Ishikawa (cell line): ENCODE data around the gene GASK1A.

Source experiments
- EGR1 ChIP-seq: IDR thresholded peaks from 2 replicates; pipeline ENCODE4 v1.6.1; 2012
- EP300 ChIP-seq: IDR thresholded peaks from 2 replicates; pipeline ENCODE4 v1.6.1; 2012; ENCODE audit warnings: borderline replicate concordance
- FOXM1 ChIP-seq: IDR thresholded peaks from 2 replicates; pipeline ENCODE4 v1.6.1; 2012; ENCODE audit warnings: low read depth, borderline replicate concordance
- MAX ChIP-seq: IDR thresholded peaks from 2 replicates; pipeline ENCODE4 v1.6.1; 2012
- NFIC ChIP-seq: IDR thresholded peaks from 2 replicates; pipeline ENCODE4 v1.6.1; 2012
- RAD21 ChIP-seq: IDR thresholded peaks from 2 replicates; pipeline ENCODE4 v1.6.1; 2012; ENCODE audit warnings: low read depth
- REST ChIP-seq: IDR thresholded peaks from 2 replicates; pipeline ENCODE4 v1.6.1; 2012; ENCODE audit warnings: low read depth, mild to moderate bottlenecking
- TAF1 ChIP-seq: IDR thresholded peaks from 2 replicates; pipeline ENCODE4 v1.6.1; 2012; ENCODE audit warnings: low read depth, mild to moderate bottlenecking
- TCF12 ChIP-seq: IDR thresholded peaks from 2 replicates; pipeline ENCODE4 v1.6.1; 2012; ENCODE audit warnings: low read depth
- TEAD4 ChIP-seq: IDR thresholded peaks from 2 replicates; pipeline ENCODE4 v1.6.1; 2012
- YY1 ChIP-seq: IDR thresholded peaks from 2 replicates; pipeline ENCODE4 v1.6.1; 2012; ENCODE audit warnings: low read depth

GRCh38 chr3:43104660-43105595 is 125.8 kb downstream of the GASK1A start:
- TF ChIP-seq MAX (no peak), EP300 (no peak), RAD21 (no peak), REST (no peak), TCF12 (no peak), TAF1 (no peak), YY1 (no peak), EGR1 (no peak), NFIC (no peak), FOXM1 (no peak), TEAD4 (no peak)
